ENCODE data around the gene B3GNT3. TPM values are rescaled to one million over a fixed set of nuclear protein-coding genes. Genes with fewer than 3 reads are reported as not detected.

Gene B3GNT3
- total and polyA plus RNA-seq, 2 of the 4 experiments (the other 2 are of a cell fraction): not detected

DNA sequence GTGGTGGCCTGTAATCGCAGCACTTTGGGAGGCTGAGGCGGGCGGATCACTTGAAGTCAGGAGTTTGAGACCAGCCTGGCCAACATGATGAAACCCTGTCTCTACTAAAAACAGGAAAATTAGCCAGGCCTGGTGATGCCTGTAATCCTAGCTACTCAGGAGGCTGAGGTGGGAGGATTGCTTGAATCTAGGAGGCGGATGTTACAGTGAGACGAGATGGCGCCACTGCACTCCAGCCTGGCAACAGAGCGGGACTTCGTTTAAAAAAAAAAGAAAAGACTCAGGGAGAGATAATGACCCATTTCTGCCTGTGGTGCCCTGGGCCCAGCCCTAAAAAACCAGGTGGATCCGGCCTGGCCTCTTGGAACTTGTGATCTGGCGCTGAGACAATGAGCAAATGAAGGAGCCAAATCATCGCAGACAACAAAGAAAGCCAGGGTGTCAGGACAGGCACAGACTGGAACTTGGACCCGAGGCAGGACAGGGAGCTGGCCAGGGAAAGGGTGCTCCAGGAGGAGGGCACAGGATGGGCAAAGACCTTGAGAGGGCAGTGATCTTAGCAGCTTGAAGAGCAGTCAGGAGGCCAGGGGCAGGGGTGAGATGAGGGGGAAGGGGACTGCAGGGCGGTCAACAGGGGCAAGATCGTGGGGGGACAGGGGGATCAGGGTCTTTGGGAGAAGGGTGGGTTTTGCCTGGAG, 53.8 kb downstream of the B3GNT3 start (continued):
- TF ChIP-seq USF2 (IDR thresholded peaks at IDR 0.05; ENCODE audit: low read depth, low read length) (no peak), MXI1 (IDR thresholded peaks at IDR 0.05; ENCODE audit: borderline replicate concordance, low read depth, low read length) (no peak)

DNA sequence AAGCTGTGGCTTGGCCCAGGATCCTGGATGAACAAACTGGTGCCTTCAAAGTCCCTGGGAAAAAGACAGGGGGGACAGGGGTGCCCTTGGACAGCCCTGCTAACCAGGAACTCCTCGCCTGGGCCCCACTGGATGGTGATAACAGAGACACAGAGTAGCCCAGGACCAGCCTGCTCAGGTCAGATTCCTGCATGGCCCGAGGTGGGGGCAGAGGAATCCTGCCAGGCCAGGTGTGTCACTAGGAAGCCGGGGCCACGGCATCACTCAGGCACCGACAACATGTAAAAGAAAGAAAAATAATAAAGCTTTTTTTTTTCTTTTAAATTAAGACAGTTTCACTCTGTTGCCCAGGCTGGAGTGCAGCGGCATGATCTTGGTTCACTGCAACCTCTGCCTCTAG, 59.1 kb downstream of the B3GNT3 start:
- Histone ChIP-seq H2BK20ac (ENCODE audit: low read depth, low read length) (no peak overlapping the region), H2AK5ac (ENCODE audit: low read depth, low read length) (no peak overlapping the region), H3K56ac (ENCODE audit: extremely low read depth, insufficient read depth, low read length) (no peak overlapping the region), H4K20me1 (ENCODE audit: insufficient read depth, low read length) (no peaks in the 10 kb centered on the region), H3K18ac (ENCODE audit: low read depth, low read length) (no peak overlapping the region), H2BK15ac (ENCODE audit: low read depth, low read length) (no peak overlapping the region), H2BK5ac (ENCODE audit: low read depth, low read length, poor library complexity, severe bottlenecking) (no peak overlapping the region), H3K36me3 (ENCODE audit: control insufficient read depth, insufficient read depth, low read length) (no peaks in the 10 kb centered on the region), H3K9me3 (ENCODE audit: control insufficient read depth, insufficient read depth, low read length) (no peaks in the 10 kb centered on the region), H3K14ac (replicated peaks; ENCODE audit: low read depth, low read length) (no peak overlapping the region), H4K8ac (ENCODE audit: low read depth in 2 of 2, low read length in 2 of 2) (no peak overlapping the region), H3K27ac (ENCODE audit: insufficient read depth, low read length) (no peak overlapping the region), H2BK120ac (ENCODE audit: low read depth, low read length) (no peak overlapping the region), H3K9me1 (ENCODE audit: insufficient read depth, low read length) (no peaks in the 10 kb centered on the region), H3K9ac (ENCODE audit: low read depth, low read length) (no peak overlapping the region), H3K23ac (ENCODE audit: low read depth, low read length) (no peak overlapping the region), H2AFZ (replicated peaks; ENCODE audit: low read length, poor library complexity) (no peak overlapping the region), H3K4ac (ENCODE audit: low read depth, low read length) (no peak overlapping the region), H3K4me3 (ENCODE audit: insufficient read depth, low read depth, low read length) (no peak overlapping the region), H2AK9ac (replicated peaks; ENCODE audit: low read depth, low read length, poor library complexity) (peak overlapping the region; percentile 15), H4K5ac (ENCODE audit: low read depth, low read length) (no peak overlapping the region), H3K4me1 (ENCODE audit: control insufficient read depth, insufficient read depth, low read length) (peaks cover 2% of the 10 kb centered on the region; the same call in 1 of the 2 replicates), H3K27me3 (ENCODE audit: control insufficient read depth, insufficient read depth, low read length) (no peaks in the 10 kb centered on the region), H3K4me2 (ENCODE audit: low read depth, low read length) (no peak overlapping the region), H3K79me1 (ENCODE audit: low read depth in 1 of 2, low read length in 2 of 2) (no peaks in the 10 kb centered on the region), H4K91ac (ENCODE audit: insufficient read depth, low read depth, low read length) (no peak overlapping the region)
- BruUV-seq (replicated peaks): no TSS peak
- ChIA-PET POLR2A (ENCODE audit: unreplicated experiment) (no interaction called here), CTCF (interaction anchor here (1.6 kb wide), 1 partner anchor 87 kb away, joined by 3 read pairs; no protein-coding TSS in a partner anchor)
- dilution Hi-C loops (cut with HindIII; ENCODE audit: low sequenced_read_pairs, unreplicated experiment) (no loop called here), intact Hi-C loops (cut with micrococcal nuclease) (loop anchor here (2.0 to 10.0 kb wide), 3 partner anchors 69 to 507 kb away; no protein-coding TSS in a partner anchor), in situ Hi-C loops (cut with MboI; ENCODE audit: low sequenced_read_pairs) (loop anchor here (10.0 kb wide), 2 partner anchors 149 to 399 kb away; no protein-coding TSS in a partner anchor)
- DNase-seq: no peak
- TF ChIP-seq BHLHE40 (IDR thresholded peaks at IDR 0.05; ENCODE audit: low read depth, low read length): no peak
- TF ChIP-seq FOS (IDR thresholded peaks at IDR 0.05; ENCODE audit: low read depth, low read length): no peak
- no peak for TF ChIP-seq MXI1 (IDR thresholded peaks at IDR 0.05; ENCODE audit: borderline replicate concordance, low read depth, low read length)
- TF ChIP-seq CHD1 (IDR thresholded peaks at IDR 0.05; ENCODE audit: low read depth, low read length): no peak
- TF ChIP-seq POLR2A (IDR thresholded peaks at IDR 0.05; ENCODE audit: low read depth, low read length): no peak
- no peak for TF ChIP-seq NFE2L2 (IDR thresholded peaks at IDR 0.05; ENCODE audit: low read depth, low read length)
- no peak for TF ChIP-seq MAFK (IDR thresholded peaks at IDR 0.05; ENCODE audit: low read depth, low read length)
- ATAC-seq (ENCODE audit: low read depth): no peak
- no CpG with 5 or more reads among the region's 6 CpGs for WGBS, 2 experiments (ENCODE audit: extremely low coverage in 2 of 2, insufficient read length in 1 of 2)
